ENCODE measurements around the gene KIAA2012. TPM values are rescaled to one million over a fixed set of nuclear protein-coding genes. Genes with fewer than 3 reads are reported as not detected.

The KIAA2012 gene
- polyA plus RNA-seq, 3 donors = not detected

DNA sequence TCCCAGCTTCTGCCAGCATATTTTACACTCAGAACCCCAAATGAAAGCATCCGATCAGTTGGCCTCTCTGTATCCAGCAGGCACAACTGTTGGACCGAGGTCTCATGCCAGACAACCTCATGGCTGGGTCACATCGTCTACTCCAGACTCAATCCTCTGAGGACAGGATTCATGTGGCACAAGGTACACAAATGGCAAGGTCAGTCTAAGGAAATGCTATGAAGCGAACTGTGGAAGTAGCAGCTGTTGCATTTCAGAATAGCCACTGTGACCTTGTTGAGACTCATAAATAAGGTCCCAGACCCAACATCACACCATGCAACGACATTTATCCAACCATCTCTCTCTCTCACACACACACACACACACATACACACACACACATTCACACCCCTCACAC is 46.5 kb upstream of the KIAA2012 start:
- TF ChIP-seq, protein P1, sequence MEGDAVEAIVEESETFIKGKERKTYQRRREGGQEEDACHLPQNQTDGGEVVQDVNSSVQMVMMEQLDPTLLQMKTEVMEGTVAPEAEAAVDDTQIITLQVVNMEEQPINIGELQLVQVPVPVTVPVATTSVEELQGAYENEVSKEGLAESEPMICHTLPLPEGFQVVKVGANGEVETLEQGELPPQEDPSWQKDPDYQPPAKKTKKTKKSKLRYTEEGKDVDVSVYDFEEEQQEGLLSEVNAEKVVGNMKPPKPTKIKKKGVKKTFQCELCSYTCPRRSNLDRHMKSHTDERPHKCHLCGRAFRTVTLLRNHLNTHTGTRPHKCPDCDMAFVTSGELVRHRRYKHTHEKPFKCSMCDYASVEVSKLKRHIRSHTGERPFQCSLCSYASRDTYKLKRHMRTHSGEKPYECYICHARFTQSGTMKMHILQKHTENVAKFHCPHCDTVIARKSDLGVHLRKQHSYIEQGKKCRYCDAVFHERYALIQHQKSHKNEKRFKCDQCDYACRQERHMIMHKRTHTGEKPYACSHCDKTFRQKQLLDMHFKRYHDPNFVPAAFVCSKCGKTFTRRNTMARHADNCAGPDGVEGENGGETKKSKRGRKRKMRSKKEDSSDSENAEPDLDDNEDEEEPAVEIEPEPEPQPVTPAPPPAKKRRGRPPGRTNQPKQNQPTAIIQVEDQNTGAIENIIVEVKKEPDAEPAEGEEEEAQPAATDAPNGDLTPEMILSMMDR (IDR thresholded peaks at IDR 0.05) = no peak
- H3K27ac ChIP-seq (ENCODE audit: low read depth in 1 of 2, low read length in 2 of 2) = no peak overlapping the region
- no peak overlapping the region for H3K4me2 ChIP-seq (replicated peaks; ENCODE audit: extremely low read depth, low read length, poor library complexity, severe bottlenecking)
- Mint-ChIP-seq H3K4me1 (no peaks in the 10 kb centered on the region), H3K36me3 (no peaks in the 10 kb centered on the region), H3K9me3 (peaks cover 0 to 2% (median 0%) of the 10 kb centered on the region in 7 donors), H3K27me3 (ENCODE audit: low read depth in 3 of 3) (peaks cover 18 to 29% (median 25%) of the 10 kb centered on the region in 3 donors), H3K4me3 (no peak overlapping the region), H3K27ac (peak overlapping the region in 1 of 7 donors; percentile 38)
- WGBS (ENCODE audit: insufficient coverage) = 89% methylated on average over 5 of the region's 5 CpGs
- H3K4me1 ChIP-seq (ENCODE audit: control insufficient read depth in 1 of 2, insufficient read depth in 2 of 2, low read length in 2 of 2) = no peaks in the 10 kb centered on the region
- no peaks in the 10 kb centered on the region for H3K36me3 ChIP-seq (replicated peaks in 1 of 2; ENCODE audit: control insufficient read depth in 1 of 2, insufficient read depth in 2 of 2, low read length in 2 of 2)
- no peak overlapping the region for H3K4me3 ChIP-seq (replicated peaks in 1 of 3; ENCODE audit: low read depth in 2 of 3, low read length in 3 of 3)
- intact Hi-C loops (cut with micrococcal nuclease) = no loop called here
- H4K20me1 ChIP-seq (ENCODE audit: insufficient read depth, low read length) = no peaks in the 10 kb centered on the region
- no peak for DNase-seq
- H3K9me3 ChIP-seq (replicated peaks in 1 of 2; ENCODE audit: control insufficient read depth in 1 of 2, insufficient read depth in 1 of 2, low read length in 2 of 2) = no peaks in the 10 kb centered on the region
- H3K79me2 ChIP-seq (ENCODE audit: insufficient read depth, low read length) = no peaks in the 10 kb centered on the region
- no peak overlapping the region for H3K9ac ChIP-seq (ENCODE audit: insufficient read depth, low read length, poor library complexity, severe bottlenecking)
- peaks cover 10 to 19% of the 10 kb centered on the region in 2 donors for H3K27me3 ChIP-seq (ENCODE audit: control insufficient read depth in 2 of 2, insufficient read depth in 2 of 2, low read length in 2 of 2)
- H2AFZ ChIP-seq (ENCODE audit: insufficient read depth, low read depth, low read length, poor library complexity, severe bottlenecking) = no peak overlapping the region

DNA sequence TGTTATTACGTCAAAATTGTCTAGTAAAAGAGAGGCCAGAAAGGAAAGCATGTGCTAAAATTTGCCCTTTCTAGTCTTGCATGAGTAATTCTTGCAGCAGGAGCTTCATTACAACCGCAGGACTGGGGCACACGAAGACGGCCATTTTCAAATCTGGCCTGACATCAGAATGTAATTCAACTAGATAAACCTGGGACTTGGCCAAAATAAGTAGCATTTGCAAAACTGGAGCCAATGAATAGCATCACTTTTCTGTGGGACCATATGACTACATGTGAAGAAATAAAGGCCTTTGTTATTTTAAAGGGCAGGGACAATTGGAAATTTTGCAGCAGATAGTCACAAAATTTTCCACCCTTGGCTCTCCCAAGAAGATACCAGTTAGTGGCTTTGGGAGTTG is 42.4 kb upstream of the KIAA2012 start:
- Mint-ChIP-seq H3K4me1 (peaks cover 17% of the 10 kb centered on the region), H3K9me3 (peaks cover 0 to 12% (median 9%) of the 10 kb centered on the region in 7 donors), H3K27me3 (ENCODE audit: low read depth in 3 of 3) (peaks cover 35 to 50% (median 47%) of the 10 kb centered on the region in 3 donors), H3K4me3 (peak overlapping the region in 1 of 2 donors; percentile 51), H3K27ac (no peak overlapping the region), H3K36me3 (peaks cover 8 to 11% of the 10 kb centered on the region in 2 donors)
- H2AFZ ChIP-seq (ENCODE audit: insufficient read depth, low read depth, low read length, poor library complexity, severe bottlenecking) = no peak overlapping the region
- H3K4me1 ChIP-seq (ENCODE audit: control insufficient read depth in 1 of 2, insufficient read depth in 2 of 2, low read length in 2 of 2) = peaks cover 23 to 35% of the 10 kb centered on the region in 2 donors
- H3K36me3 ChIP-seq (replicated peaks in 1 of 2; ENCODE audit: control insufficient read depth in 1 of 2, insufficient read depth in 2 of 2, low read length in 2 of 2) = no peaks in the 10 kb centered on the region
- no peak overlapping the region for H3K27ac ChIP-seq (ENCODE audit: low read depth in 1 of 2, low read length in 2 of 2)
- intact Hi-C loops (cut with micrococcal nuclease) = no loop called here
- H3K9ac ChIP-seq (ENCODE audit: insufficient read depth, low read length, poor library complexity, severe bottlenecking) = no peak overlapping the region
- DNase-seq = no peak
- H3K9me3 ChIP-seq (replicated peaks in 1 of 2; ENCODE audit: control insufficient read depth in 1 of 2, insufficient read depth in 1 of 2, low read length in 2 of 2) = peaks cover 8 to 20% of the 10 kb centered on the region in 2 donors
- H3K4me3 ChIP-seq (replicated peaks in 1 of 3; ENCODE audit: low read depth in 2 of 3, low read length in 3 of 3) = no peak overlapping the region
- H3K27me3 ChIP-seq (ENCODE audit: control insufficient read depth in 2 of 2, insufficient read depth in 2 of 2, low read length in 2 of 2) = peaks cover 33 to 50% of the 10 kb centered on the region in 2 donors
- H3K4me2 ChIP-seq (replicated peaks; ENCODE audit: extremely low read depth, low read length, poor library complexity, severe bottlenecking) = no peak overlapping the region
- 98% methylated on average over 4 of the region's 4 CpGs for WGBS (ENCODE audit: insufficient coverage)
- TF ChIP-seq, protein P1 (IDR thresholded peaks at IDR 0.05) = no peak
- no peaks in the 10 kb centered on the region for H3K79me2 ChIP-seq (ENCODE audit: insufficient read depth, low read length)
- no peaks in the 10 kb centered on the region for H4K20me1 ChIP-seq (ENCODE audit: insufficient read depth, low read length)

Measured in CD14-positive monocyte (primary cell).